Caco-2 (cell line): ENCODE measurements around the gene PVALEF. TPM values are rescaled to one million over a fixed set of nuclear protein-coding genes. Genes with fewer than 3 reads are reported as not detected.

Source experiments
- BruUV-seq: library from RNA; stranded (reverse); fragments of 400-500 nt; replicated peaks from 2 replicates; lab custom pipeline; 2021; lab: Mats Ljungman, UMichigan
- CTCF ChIA-PET: fragments of 300-600 bp; sonication (Branson Sonifier 250); formaldehyde crosslinking; loops from one replicate; lab custom pipeline; 2022; ENCODE audit warnings: antibody characterized with exemption; lab: Charles Lee
- POLR2A ChIA-PET: fragments of 300-600 bp; sonication (Branson Sonifier 250); formaldehyde crosslinking; loops from one replicate; lab custom pipeline; 2022; ENCODE audit warnings: antibody characterized with exemption; lab: Charles Lee
- DNase-seq, 2 experiments: peaks; one replicate each; pipeline versions ENCODE4 v3.0.0 to v3.0.0-alpha.2; 2020 to 2022
- H3K27me3 ChIP-seq: replicated peaks from 2 replicates; pipeline ENCODE4 v1.6.0; 2011; ENCODE audit warnings: low read length; ENCODE audit not compliant: control insufficient read depth, insufficient read depth
- H3K36me3 ChIP-seq: 2 replicates; pipeline ENCODE4 v1.5.1; 2011; ENCODE audit warnings: low read length; ENCODE audit not compliant: control insufficient read depth, insufficient read depth
- H3K4me1 ChIP-seq: fragments of 250-450 bp; sonication (Bioruptor Pico); 2 replicates; pipeline ENCODE4 v1.5.1; 2020; ENCODE audit warnings: mild to moderate bottlenecking
- H3K4me3 ChIP-seq: 2 replicates; pipeline ENCODE4 v1.5.1; 2011; ENCODE audit warnings: low read depth, mild to moderate bottlenecking, control low read depth, low read length
- H3K9me3 ChIP-seq: fragments of 250-450 bp; sonication (Bioruptor Pico); 2 replicates; pipeline ENCODE4 v1.5.1; 2020; ENCODE audit warnings: mild to moderate bottlenecking, moderate library complexity
- H3K27ac Mint-ChIP-seq: one replicate; pipeline ENCODE4 v1.8.0; 2022; ENCODE audit warnings: mixed read lengths; ENCODE audit not compliant: unreplicated experiment
- H3K27me3 Mint-ChIP-seq: one replicate; pipeline ENCODE4 v1.8.0; 2022; ENCODE audit warnings: mixed read lengths; ENCODE audit not compliant: insufficient read depth, unreplicated experiment
- H3K36me3 Mint-ChIP-seq: one replicate; pipeline ENCODE4 v1.8.0; 2022; ENCODE audit warnings: mild to moderate bottlenecking, mixed read lengths; ENCODE audit not compliant: insufficient read depth, unreplicated experiment
- H3K4me1 Mint-ChIP-seq: one replicate; pipeline ENCODE4 v1.8.0; 2022; ENCODE audit warnings: low read depth, mixed read lengths; ENCODE audit not compliant: unreplicated experiment
- H3K4me3 Mint-ChIP-seq: one replicate; pipeline ENCODE4 v1.8.0; 2022; ENCODE audit warnings: mild to moderate bottlenecking, moderate library complexity, mixed read lengths; ENCODE audit not compliant: unreplicated experiment
- H3K9me3 Mint-ChIP-seq: one replicate; pipeline ENCODE4 v1.8.0; 2022; ENCODE audit warnings: mixed read lengths; ENCODE audit not compliant: unreplicated experiment
- intact Hi-C: fragments of 100-400 bp; cut with micrococcal nuclease; formaldehyde crosslinking; loops from one replicate; pipeline ENCODE4 v1.10.0; 2022; ENCODE audit not compliant: unreplicated experiment
- total RNA-seq: library from RNA; stranded (reverse); gene quantifications from 2 replicates; pipeline ENCODE4 v1.2.3, GENCODE V29; 2022
- TF ChIP-seq, protein P1 (sequence below), 2 experiments: fragments of 200-600 bp in 1 of 2; IDR thresholded peaks; 1 replicate in 1 of 2; 2 replicates in 1 of 2; pipeline versions ENCODE4 v1.5.1 to v1.8.0; 2011 to 2022; ENCODE audit warnings: antibody characterized with exemption in 1 of 2, control low read depth in 1 of 2, inconsistent platforms in 1 of 2, low read depth in 1 of 2, low read length in 1 of 2, mild to moderate bottlenecking in 1 of 2, moderate library complexity in 1 of 2; ENCODE audit not compliant: insufficient read depth in 1 of 2, severe bottlenecking in 1 of 2, unreplicated experiment in 1 of 2

Gene PVALEF
- total RNA-seq, 1 experiment from 2014 or later: not detected

DNA sequence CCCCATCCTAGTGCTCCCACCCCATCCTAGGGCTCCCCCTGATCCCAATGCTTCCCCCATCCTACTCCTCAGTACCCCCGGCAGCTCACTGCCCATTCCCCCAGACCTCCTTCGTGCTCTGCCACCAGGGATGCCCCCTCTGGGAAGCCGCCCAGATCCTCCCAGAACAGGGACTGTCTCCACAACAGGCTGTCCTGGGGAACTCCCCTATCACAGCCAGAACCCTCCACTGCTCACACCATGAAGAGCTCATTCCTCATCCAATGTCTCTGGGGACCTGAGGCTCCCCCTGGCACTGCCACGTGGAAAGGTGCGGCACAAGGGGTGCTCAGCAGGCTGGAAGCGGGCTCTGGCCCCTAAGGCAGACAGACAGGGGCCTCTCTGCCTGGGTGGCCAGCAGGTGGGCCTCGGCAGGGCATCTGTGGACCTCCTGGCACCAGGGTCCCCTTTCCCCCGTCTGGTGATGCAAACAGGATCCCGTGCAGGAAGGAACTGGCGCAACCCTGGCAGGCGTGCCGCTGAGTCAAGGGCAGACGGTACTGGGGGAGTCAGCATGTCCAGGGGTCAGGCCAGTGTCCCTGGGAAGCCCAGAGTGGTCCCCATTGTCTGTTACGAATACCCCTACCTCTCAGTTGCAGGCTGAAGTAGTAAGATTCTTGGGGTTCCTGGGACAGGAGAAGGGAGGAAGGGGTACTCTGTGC lies 14.8 kb upstream of the PVALEF start:
- Histone ChIP-seq H3K36me3 (no peaks in the 10 kb centered on the region), H3K4me3 (no peak overlapping the region), H3K4me1 (no peaks in the 10 kb centered on the region), H3K27me3 (no peaks in the 10 kb centered on the region), H3K9me3 (no peaks in the 10 kb centered on the region)
- H3K4me3 Mint-ChIP-seq: no peak overlapping the region
- no peak overlapping the region for H3K27ac Mint-ChIP-seq
- BruUV-seq: no TSS peak
- no peaks in the 10 kb centered on the region for H3K36me3 Mint-ChIP-seq
- no peak for DNase-seq
- H3K27me3 Mint-ChIP-seq: no peaks in the 10 kb centered on the region
- POLR2A ChIA-PET: interaction anchor here (0.7 kb wide), 1 partner anchor 334 kb away, joined by 24 read pairs; no protein-coding TSS in a partner anchor
- H3K9me3 Mint-ChIP-seq: no peaks in the 10 kb centered on the region
- TF ChIP-seq, protein P1, sequence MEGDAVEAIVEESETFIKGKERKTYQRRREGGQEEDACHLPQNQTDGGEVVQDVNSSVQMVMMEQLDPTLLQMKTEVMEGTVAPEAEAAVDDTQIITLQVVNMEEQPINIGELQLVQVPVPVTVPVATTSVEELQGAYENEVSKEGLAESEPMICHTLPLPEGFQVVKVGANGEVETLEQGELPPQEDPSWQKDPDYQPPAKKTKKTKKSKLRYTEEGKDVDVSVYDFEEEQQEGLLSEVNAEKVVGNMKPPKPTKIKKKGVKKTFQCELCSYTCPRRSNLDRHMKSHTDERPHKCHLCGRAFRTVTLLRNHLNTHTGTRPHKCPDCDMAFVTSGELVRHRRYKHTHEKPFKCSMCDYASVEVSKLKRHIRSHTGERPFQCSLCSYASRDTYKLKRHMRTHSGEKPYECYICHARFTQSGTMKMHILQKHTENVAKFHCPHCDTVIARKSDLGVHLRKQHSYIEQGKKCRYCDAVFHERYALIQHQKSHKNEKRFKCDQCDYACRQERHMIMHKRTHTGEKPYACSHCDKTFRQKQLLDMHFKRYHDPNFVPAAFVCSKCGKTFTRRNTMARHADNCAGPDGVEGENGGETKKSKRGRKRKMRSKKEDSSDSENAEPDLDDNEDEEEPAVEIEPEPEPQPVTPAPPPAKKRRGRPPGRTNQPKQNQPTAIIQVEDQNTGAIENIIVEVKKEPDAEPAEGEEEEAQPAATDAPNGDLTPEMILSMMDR (IDR thresholded peaks at IDR 0.05; ENCODE audit: insufficient read depth in 1 of 2, low read depth in 1 of 2, low read length in 1 of 2, severe bottlenecking in 1 of 2, unreplicated experiment in 1 of 2): no peak
- CTCF ChIA-PET: no interaction called here
- intact Hi-C loops: no loop called here
- H3K4me1 Mint-ChIP-seq: no peaks in the 10 kb centered on the region

DNA sequence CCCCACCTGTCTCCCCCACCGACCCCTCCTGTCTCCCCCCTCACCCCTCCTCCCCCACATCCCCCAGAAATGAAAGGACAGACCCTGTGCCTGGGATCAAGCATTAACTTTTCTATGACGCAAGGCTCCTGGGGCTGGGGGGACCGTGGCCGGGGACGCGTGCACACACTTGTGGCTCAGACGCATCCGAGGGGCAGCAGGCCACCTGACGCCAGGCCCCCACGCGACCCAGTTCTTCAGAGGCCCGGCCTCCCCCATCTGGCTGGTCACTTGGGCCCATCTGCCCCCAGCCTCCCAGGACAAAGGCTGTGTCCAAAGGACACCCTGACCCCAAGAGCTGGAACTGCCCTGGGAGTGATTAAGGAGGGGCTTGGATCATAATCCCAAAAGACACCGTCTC lies 14.0 kb upstream of the PVALEF start:
- H3K4me1 ChIP-seq: no peaks in the 10 kb centered on the region
- H3K36me3 ChIP-seq: no peaks in the 10 kb centered on the region
- POLR2A ChIA-PET: no interaction called here
- CTCF ChIA-PET: no interaction called here
- Mint-ChIP-seq H3K27me3 (no peaks in the 10 kb centered on the region), H3K4me3 (no peak overlapping the region), H3K9me3 (no peaks in the 10 kb centered on the region), H3K4me1 (no peaks in the 10 kb centered on the region), H3K27ac (no peak overlapping the region), H3K36me3 (no peaks in the 10 kb centered on the region)
- no peak overlapping the region for H3K4me3 ChIP-seq
- intact Hi-C loops: no loop called here
- no peaks in the 10 kb centered on the region for H3K9me3 ChIP-seq
- TF ChIP-seq, protein P1 (IDR thresholded peaks at IDR 0.05; ENCODE audit: insufficient read depth in 1 of 2, low read depth in 1 of 2, low read length in 1 of 2, severe bottlenecking in 1 of 2, unreplicated experiment in 1 of 2): no peak
- DNase-seq: no peak
- no peaks in the 10 kb centered on the region for H3K27me3 ChIP-seq
- BruUV-seq: no TSS peak

DNA sequence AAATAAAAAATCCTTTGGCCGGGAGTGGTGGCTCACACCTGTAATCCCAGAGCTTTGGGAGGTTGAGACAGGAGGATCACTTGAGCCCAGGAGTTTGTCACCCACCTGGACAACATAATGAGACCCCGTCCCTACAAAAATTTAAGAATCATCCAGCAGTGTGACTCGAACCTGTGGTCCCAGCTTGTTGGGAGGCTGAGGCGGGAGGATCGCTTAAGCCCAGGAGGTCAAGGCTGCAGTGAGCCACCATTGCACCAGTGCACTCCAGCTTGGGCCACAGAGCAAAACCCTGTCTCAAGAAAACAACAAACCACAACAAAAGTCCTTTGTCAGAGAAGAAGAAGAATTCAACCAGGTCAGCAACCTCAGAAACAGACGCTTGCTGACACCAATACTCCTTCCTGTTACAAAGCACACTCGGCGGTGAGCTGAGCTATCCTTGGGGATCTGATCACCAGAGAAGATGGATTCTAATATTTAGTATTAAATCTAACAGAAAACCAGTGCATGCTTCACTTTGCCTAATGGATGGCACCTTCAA lies 12.9 kb upstream of the PVALEF start:
- H3K9me3 Mint-ChIP-seq: no peaks in the 10 kb centered on the region
- no peak overlapping the region for H3K4me3 Mint-ChIP-seq
- no peaks in the 10 kb centered on the region for H3K27me3 Mint-ChIP-seq
- no peaks in the 10 kb centered on the region for H3K4me1 Mint-ChIP-seq
- no peaks in the 10 kb centered on the region for H3K36me3 ChIP-seq
- H3K4me1 ChIP-seq: no peaks in the 10 kb centered on the region
- no peak overlapping the region for H3K27ac Mint-ChIP-seq
- TF ChIP-seq, protein P1 (IDR thresholded peaks at IDR 0.05; ENCODE audit: insufficient read depth in 1 of 2, low read depth in 1 of 2, low read length in 1 of 2, severe bottlenecking in 1 of 2, unreplicated experiment in 1 of 2): no peak
- H3K36me3 Mint-ChIP-seq: no peaks in the 10 kb centered on the region
- ChIA-PET CTCF (no interaction called here), POLR2A (no interaction called here)
- no peak for DNase-seq
- H3K4me3 ChIP-seq: no peak overlapping the region
- no peaks in the 10 kb centered on the region for H3K9me3 ChIP-seq
- intact Hi-C loops: no loop called here
- no peaks in the 10 kb centered on the region for H3K27me3 ChIP-seq
- no TSS peak for BruUV-seq
